ENCODE measurements around the gene TEX53. TPM values are rescaled to one million over a fixed set of nuclear protein-coding genes. Genes with fewer than 3 reads are reported as not detected.

TEX53 gene
- total RNA-seq, 1 donor from 2014 or later: not detected

Small RNAs within 50 kb of the gene (small RNA-seq; reads per million reads assigned to genes)
- gene RF00019 (ENCODE audit: low replicate concordance): not detected

Other genes starting within 250 kb of the TEX53 start
- gene WHRN, start 152.3 kb downstream of the TEX53 start, total RNA-seq: 2.0 TPM
- gene ATP6V1G1, start 70.0 kb downstream of the TEX53 start, total RNA-seq: 129 TPM
- 6.1 TPM for gene TMEM268, start 46.5 kb downstream of the TEX53 start, total RNA-seq
- gene TEX48, start 24.4 kb upstream of the TEX53 start, total RNA-seq: not detected
- 0.59 TPM for gene TNFSF15, start 148.2 kb upstream of the TEX53 start, total RNA-seq

All from skin of body (tissue), 2 donors.